ENCODE measurements around the gene C1QTNF6.
"Not testable (repeated sequence)": the region's sequence is repeated elsewhere in the genome, so short reads cannot be mapped to it uniquely, and the experiment has no call there.

The C1QTNF6 gene

DNA sequence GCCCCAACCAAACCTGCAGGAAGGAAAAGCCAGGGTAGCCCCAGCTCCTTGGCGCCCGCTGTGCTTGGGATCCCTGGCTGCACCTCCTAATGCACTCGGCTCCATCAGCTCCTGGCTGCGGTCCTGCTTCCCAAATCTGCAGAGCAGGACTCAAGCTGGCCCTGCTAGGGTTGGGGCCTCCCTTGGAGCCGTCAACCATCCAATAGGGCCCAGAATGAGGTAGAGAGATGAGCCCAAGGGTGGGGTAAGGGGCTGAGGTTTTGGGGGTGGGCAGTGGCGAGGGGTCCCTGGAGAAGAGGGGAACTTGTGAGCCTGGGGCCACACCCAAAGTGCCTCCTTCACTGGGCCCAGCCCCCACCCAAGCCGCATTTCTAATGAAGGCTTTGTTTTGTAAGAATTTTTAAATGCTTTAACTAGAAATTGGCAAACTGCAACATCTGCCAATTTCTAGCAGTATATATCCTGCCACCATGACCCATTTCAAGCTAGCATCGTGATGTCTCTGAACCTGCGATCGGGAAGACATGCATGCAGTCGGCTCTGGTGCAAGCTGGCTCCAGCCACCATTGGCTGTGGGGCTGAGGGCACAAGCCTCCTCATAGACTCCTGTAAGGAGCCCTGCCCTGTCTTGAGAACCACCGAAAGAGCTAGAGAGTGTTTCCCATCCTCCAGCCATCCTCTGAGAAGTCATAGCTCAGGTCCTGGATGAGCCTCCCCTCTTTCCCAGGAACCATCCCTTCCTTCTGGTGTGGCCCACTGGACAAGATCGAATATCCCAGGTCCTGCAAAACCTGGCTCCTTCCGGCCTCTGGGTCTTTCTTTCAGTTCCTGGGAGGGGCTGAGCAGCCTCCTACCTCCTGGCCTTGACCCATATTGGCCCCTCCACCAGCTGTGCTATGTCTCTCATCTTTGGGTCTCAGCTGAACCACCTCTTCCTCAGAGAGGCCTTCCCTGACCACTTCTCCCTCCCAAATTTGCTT is 15.5 kb downstream of the C1QTNF6 start:
- H3K27me3 ChIP-seq (ENCODE audit: insufficient read depth, low read length), result no peaks in the 10 kb centered on the region
- H3K4me3 ChIP-seq (ENCODE audit: low read depth, low read length), result no peak overlapping the region
- H3K79me2 ChIP-seq (ENCODE audit: control insufficient read depth, insufficient read depth, low read length, unreplicated experiment), result no peaks in the 10 kb centered on the region
- H3K36me3 ChIP-seq (ENCODE audit: insufficient read depth, low read length), result no peaks in the 10 kb centered on the region
- H2AFZ ChIP-seq (ENCODE audit: low read length, unreplicated experiment), result no peak overlapping the region
- H3K27ac ChIP-seq (ENCODE audit: low read depth, low read length), result no peak overlapping the region
- H3K4me1 ChIP-seq (ENCODE audit: control insufficient read depth, insufficient read depth, low read length, unreplicated experiment), result peaks cover 16% of the 10 kb centered on the region

DNA sequence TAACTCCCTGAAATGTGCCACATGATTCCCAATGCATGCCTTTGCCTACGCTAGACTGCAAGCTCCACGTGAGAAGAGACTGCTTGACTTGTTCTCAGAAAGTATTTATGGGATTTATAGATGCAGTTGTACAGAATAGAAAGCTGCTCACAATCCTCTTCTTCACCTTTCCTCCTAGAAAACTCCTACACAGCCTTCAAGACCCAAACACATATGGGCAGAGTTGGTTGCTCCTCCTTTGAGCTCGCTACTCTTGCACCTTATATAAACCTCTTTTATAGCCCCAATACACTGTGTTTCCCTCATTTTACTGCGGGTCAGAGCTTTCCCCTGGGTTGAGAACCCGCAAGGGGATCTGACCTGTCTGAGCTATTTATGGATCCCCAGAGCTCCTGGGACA is 16.4 kb downstream of the C1QTNF6 start:
- H2AFZ ChIP-seq (ENCODE audit: low read length, unreplicated experiment), result no peak overlapping the region
- H3K4me3 ChIP-seq (ENCODE audit: low read depth, low read length), result no peak overlapping the region
- H3K79me2 ChIP-seq (ENCODE audit: control insufficient read depth, insufficient read depth, low read length, unreplicated experiment), result no peaks in the 10 kb centered on the region

DNA sequence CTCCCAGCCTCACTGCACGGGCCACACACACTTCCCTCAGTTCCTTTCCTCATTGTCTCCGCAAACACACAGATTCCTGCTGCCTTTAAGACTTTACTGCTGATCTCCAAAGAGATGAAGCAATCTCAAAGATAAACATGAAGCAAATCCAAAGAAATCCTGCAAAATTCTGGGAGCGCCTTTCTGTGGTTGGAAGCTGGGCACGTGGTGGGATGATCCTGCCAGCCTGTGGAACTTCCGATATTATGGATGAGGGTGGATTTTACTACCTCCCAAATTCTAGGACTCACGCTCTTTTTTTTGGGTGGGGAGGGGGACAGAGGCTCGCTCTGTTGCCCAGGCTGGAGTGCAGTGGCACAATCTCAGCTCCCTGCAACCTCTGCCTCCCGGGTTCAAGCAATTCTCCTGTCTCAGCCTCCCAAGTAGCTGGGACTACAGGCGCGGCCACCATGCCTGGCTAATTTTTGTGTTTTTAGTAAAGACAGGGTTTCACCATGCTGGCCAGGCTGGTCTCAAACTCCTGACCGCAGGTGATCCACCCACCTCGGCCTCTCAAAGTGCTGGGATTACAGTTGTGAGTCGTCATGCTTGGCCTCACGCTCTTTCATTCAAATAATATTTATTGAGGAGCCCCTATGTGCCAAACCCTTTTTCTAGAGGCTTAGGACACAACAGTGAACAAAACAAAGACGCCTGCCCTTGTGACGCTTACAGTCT is 17.2 kb downstream of the C1QTNF6 start:
- H3K4me3 ChIP-seq (ENCODE audit: low read depth, low read length); H3K79me2 ChIP-seq (ENCODE audit: control insufficient read depth, insufficient read depth, low read length, unreplicated experiment); H3K4me1 ChIP-seq (ENCODE audit: control insufficient read depth, insufficient read depth, low read length, unreplicated experiment); H3K36me3 ChIP-seq (ENCODE audit: insufficient read depth, low read length); H2AFZ ChIP-seq (ENCODE audit: low read length, unreplicated experiment); H3K27ac ChIP-seq (ENCODE audit: low read depth, low read length); H3K27me3 ChIP-seq (ENCODE audit: insufficient read depth, low read length): not testable (repeated sequence)

More for the DNA sequence above, 16.4 kb downstream of the C1QTNF6 start:
- H3K27ac ChIP-seq (ENCODE audit: low read depth, low read length), result no peak overlapping the region
- peaks cover 7% of the 10 kb centered on the region for H3K4me1 ChIP-seq (ENCODE audit: control insufficient read depth, insufficient read depth, low read length, unreplicated experiment)
- H3K36me3 ChIP-seq (ENCODE audit: insufficient read depth, low read length), result no peaks in the 10 kb centered on the region
- no peaks in the 10 kb centered on the region for H3K27me3 ChIP-seq (ENCODE audit: insufficient read depth, low read length)

DNA sequence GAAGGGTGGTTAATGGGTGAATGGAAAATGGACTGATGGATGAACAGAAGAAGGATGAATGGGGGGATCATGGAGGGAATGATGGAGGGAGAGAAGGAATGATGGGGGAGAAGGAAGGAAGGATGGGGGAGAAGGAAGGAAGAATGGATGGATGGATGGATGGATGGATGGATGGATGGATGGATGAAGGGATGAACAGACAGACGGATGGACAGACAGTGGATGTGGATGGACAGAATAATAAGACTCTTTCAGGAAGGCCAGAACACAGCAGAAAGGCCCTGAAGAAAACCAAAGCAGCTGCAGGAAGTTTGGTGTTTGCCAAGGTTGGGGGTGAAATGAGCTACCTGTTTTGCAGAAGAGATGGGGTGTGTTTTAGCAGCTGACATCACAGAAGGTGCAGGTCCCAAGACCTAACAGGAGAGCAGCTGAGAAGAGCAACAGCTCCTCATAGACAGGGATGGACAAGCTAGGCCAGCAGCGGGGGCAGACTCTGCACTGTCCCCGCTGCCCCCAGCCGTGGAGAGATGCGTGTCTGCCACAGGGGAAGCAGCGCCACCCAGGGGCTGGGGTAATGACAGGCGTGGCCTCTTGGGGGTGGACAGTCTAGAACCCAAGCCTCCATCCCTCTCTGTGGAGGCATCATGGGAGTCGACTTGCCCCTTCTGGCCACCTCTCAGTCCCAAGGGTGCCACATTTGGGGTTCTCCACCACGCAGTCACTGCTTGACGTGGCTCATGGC is 17.9 kb downstream of the C1QTNF6 start:
- Histone ChIP-seq H3K36me3 (ENCODE audit: insufficient read depth, low read length) (no peaks in the 10 kb centered on the region), H3K79me2 (ENCODE audit: control insufficient read depth, insufficient read depth, low read length, unreplicated experiment) (no peaks in the 10 kb centered on the region), H3K4me1 (ENCODE audit: control insufficient read depth, insufficient read depth, low read length, unreplicated experiment) (no peaks in the 10 kb centered on the region), H2AFZ (ENCODE audit: low read length, unreplicated experiment) (no peak overlapping the region), H3K4me3 (ENCODE audit: low read depth, low read length) (no peak overlapping the region), H3K27ac (ENCODE audit: low read depth, low read length) (no peak overlapping the region), H3K27me3 (ENCODE audit: insufficient read depth, low read length) (no peaks in the 10 kb centered on the region)

DNA sequence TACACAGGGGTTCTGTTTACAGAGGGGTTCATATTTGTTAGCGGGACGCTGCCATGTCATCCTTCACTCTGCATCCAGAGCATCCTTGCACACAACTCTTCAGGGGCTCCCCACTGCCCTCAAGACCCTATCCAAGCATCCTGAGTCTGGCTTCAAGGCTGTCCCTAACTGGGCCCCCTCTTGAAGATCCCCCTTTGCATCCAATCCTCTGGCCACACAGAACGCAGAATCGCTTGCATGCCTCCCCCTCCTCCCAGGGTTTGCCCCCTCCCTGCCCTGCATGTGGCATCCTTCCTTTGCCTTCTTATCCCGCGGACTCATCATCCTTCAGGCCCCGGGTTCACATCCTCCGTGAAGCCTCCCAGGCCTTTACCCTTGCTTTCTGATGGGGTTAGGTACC is 18.6 kb downstream of the C1QTNF6 start:
- H3K79me2 ChIP-seq (ENCODE audit: control insufficient read depth, insufficient read depth, low read length, unreplicated experiment), result no peaks in the 10 kb centered on the region
- H3K27ac ChIP-seq (ENCODE audit: low read depth, low read length), result no peak overlapping the region
- no peaks in the 10 kb centered on the region for H3K4me1 ChIP-seq (ENCODE audit: control insufficient read depth, insufficient read depth, low read length, unreplicated experiment)
- no peaks in the 10 kb centered on the region for H3K36me3 ChIP-seq (ENCODE audit: insufficient read depth, low read length)
- H3K4me3 ChIP-seq (ENCODE audit: low read depth, low read length), result no peak overlapping the region
- H2AFZ ChIP-seq (ENCODE audit: low read length, unreplicated experiment), result no peak overlapping the region
- H3K27me3 ChIP-seq (ENCODE audit: insufficient read depth, low read length), result no peaks in the 10 kb centered on the region

DNA sequence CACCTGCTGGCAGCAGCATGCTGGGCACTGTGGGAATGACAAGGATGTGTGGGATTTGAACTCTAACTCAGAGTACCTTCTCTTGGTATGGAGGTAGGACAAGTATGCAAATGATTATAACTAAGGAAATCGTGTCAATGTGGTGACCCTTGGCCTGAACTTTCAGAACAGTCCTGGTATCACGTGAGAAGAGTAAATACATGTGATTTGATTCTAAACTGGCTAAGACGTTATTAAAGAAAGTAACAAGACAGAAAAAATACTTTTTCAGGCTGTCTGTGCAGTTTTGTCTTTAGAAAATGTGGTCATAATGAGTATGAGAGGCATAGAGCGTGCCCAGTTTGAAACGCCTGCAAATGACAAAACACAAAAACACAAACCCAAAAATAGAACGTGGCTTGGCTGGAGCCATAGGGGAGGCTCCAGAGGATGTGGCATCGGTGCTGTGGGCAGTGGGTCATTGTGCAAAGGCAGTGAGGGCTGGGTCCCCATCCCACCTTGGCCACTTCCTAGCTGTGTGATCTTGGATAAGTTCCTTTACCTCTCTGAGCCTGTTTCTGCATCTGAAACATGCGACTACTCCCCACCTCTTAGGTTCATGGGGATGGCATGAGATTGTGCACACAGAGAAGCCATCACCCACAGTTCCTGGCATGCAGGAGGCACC is 19.9 kb downstream of the C1QTNF6 start:
- H3K79me2 ChIP-seq (ENCODE audit: control insufficient read depth, insufficient read depth, low read length, unreplicated experiment), result no peaks in the 10 kb centered on the region
- H3K27me3 ChIP-seq (ENCODE audit: insufficient read depth, low read length), result no peaks in the 10 kb centered on the region
- no peaks in the 10 kb centered on the region for H3K4me1 ChIP-seq (ENCODE audit: control insufficient read depth, insufficient read depth, low read length, unreplicated experiment)
- no peak overlapping the region for H2AFZ ChIP-seq (ENCODE audit: low read length, unreplicated experiment)
- H3K4me3 ChIP-seq (ENCODE audit: low read depth, low read length), result no peak overlapping the region
- no peak overlapping the region for H3K27ac ChIP-seq (ENCODE audit: low read depth, low read length)
- no peaks in the 10 kb centered on the region for H3K36me3 ChIP-seq (ENCODE audit: insufficient read depth, low read length)

DNA sequence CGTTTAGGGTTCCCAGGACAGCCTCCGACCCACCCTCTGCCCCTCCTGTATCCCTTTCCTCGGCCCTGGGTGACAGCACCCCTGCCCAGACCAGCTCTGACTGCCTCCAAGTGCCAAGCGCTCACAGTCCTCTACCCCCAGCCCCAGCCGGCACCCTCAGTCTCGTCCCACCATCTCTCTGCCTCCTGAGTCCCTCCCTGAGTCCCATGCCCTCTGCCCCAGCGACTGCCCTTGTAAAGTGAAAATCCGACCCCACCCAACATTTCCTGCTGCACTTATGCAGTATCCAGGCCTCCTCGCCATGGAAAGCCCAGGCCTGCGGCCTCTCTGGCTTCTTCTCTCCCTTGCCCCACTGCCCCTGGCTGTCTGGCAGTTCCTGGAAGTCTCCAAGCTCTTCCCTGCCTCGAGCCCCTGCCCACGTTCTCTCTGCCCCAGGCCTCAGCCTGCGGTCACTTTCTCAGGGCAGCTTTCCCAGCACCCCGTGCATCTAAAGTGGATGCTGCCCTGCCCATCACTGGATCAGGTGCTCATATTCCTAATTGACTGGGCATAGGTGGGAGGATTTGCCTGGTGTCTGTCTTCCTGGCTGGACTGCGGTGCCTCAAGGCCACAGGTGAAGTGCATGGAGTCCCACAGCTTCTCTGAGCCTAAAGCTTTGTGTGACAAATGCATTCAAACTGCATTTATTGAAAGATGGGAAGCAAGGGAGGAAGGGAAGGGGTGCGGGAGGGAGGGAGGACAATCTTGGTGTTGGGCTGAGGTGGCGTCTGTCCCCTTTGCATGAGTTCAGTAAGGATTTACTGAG is 20.7 kb downstream of the C1QTNF6 start:
- Histone ChIP-seq H3K27me3 (ENCODE audit: insufficient read depth, low read length) (no peaks in the 10 kb centered on the region), H3K27ac (ENCODE audit: low read depth, low read length) (no peak overlapping the region), H3K36me3 (ENCODE audit: insufficient read depth, low read length) (no peaks in the 10 kb centered on the region), H2AFZ (ENCODE audit: low read length, unreplicated experiment) (no peak overlapping the region), H3K79me2 (ENCODE audit: control insufficient read depth, insufficient read depth, low read length, unreplicated experiment) (no peaks in the 10 kb centered on the region), H3K4me1 (ENCODE audit: control insufficient read depth, insufficient read depth, low read length, unreplicated experiment) (no peaks in the 10 kb centered on the region), H3K4me3 (ENCODE audit: low read depth, low read length) (no peak overlapping the region)

DNA sequence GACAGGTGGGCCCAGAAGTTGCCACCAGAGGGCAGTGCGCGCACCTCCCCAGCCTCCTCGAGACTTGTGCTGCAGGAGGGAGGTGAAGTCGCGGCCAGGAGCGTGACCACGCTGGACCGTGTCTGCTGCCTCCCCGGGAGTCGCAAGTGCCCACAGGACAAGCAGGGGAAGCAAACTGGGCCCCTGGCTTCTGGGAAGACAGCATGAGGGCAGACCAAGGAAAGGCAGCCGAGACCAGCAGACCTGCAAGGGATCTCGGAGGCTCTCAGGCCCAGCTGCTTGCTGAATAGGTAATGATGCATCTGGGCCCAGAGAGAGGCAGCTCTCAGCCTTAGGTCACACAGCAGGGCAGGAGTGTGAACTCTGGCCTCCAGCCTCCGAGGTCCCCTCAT is 21.4 kb downstream of the C1QTNF6 start:
- Histone ChIP-seq H3K27ac (ENCODE audit: low read depth, low read length) (no peak overlapping the region), H3K27me3 (ENCODE audit: insufficient read depth, low read length) (no peaks in the 10 kb centered on the region), H3K79me2 (ENCODE audit: control insufficient read depth, insufficient read depth, low read length, unreplicated experiment) (no peaks in the 10 kb centered on the region), H2AFZ (ENCODE audit: low read length, unreplicated experiment) (no peak overlapping the region), H3K36me3 (ENCODE audit: insufficient read depth, low read length) (no peaks in the 10 kb centered on the region), H3K4me3 (ENCODE audit: low read depth, low read length) (no peak overlapping the region), H3K4me1 (ENCODE audit: control insufficient read depth, insufficient read depth, low read length, unreplicated experiment) (no peaks in the 10 kb centered on the region)

DNA sequence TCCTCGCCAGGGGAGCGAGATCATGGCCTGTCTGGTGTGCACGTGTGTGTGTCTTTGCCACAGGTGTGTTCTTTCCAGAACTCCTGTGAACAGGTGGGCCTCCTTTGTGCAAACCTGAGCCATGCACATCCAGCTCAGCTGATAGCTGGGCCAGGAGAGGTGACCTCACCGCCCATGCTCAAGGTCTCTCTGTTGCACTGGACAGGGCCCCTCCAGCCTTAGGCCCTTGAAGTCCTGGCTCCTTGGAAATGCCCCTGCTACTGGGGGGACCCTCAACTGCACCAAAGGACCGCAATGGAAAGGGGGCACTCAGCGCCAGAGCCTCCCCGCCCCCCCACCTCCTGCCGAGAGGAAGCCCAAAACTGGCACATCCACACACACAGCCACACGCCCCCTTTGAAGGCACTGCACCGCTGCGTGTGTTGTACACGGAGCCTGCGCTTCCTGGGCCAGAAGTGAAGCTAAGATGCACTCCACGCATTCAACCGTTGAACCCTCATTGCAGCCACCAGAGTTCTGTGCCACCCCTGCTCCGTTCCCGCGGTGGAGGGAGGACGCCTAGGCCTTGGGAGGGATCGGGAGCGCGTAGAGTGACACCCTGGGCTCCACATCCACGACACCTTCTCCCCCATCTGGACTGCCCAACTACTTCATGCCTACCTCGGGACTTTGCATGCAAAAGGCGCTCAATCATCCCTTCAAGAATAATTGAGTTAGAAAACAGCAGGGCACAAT is 21.9 kb downstream of the C1QTNF6 start:
- no peaks in the 10 kb centered on the region for H3K36me3 ChIP-seq (ENCODE audit: insufficient read depth, low read length)
- H3K79me2 ChIP-seq (ENCODE audit: control insufficient read depth, insufficient read depth, low read length, unreplicated experiment), result no peaks in the 10 kb centered on the region
- H3K27me3 ChIP-seq (ENCODE audit: insufficient read depth, low read length), result no peaks in the 10 kb centered on the region
- H3K4me3 ChIP-seq (ENCODE audit: low read depth, low read length), result no peak overlapping the region
- no peak overlapping the region for H3K27ac ChIP-seq (ENCODE audit: low read depth, low read length)
- H2AFZ ChIP-seq (ENCODE audit: low read length, unreplicated experiment), result no peak overlapping the region
- no peaks in the 10 kb centered on the region for H3K4me1 ChIP-seq (ENCODE audit: control insufficient read depth, insufficient read depth, low read length, unreplicated experiment)

All from ACC112 (cell line).